Activated CD4-positive, alpha-beta memory T cell treated with anti-CD3 and anti-CD28 coated beads for 36 hours (primary cell): ENCODE results near the gene CACNG4. TPM values are rescaled to one million over a fixed set of nuclear protein-coding genes. Genes with fewer than 3 reads are reported as not detected.

Source experiments
- CTCF ChIA-PET: fragments of 350-600 bp; sonication (Branson Sonifier 250); formaldehyde crosslinking; loops from one replicate; lab custom pipeline; 2021; ENCODE audit warnings: antibody characterized with exemption, inconsistent platforms; lab: Charles Lee
- POLR2A ChIA-PET: fragments of 350-600 bp; sonication (Branson Sonifier 250); formaldehyde crosslinking; loops from one replicate; lab custom pipeline; 2021; ENCODE audit warnings: antibody characterized with exemption; lab: Charles Lee
- DNase-seq: peaks from one replicate; pipeline ENCODE4 v3.0.0-alpha.2; 2020
- H3K27ac Mint-ChIP-seq: one replicate; pipeline ENCODE4 v1.8.0; 2021; ENCODE audit warnings: mixed read lengths
- H3K27me3 Mint-ChIP-seq: one replicate; pipeline ENCODE4 v1.8.0; 2021; ENCODE audit warnings: mixed read lengths
- H3K36me3 Mint-ChIP-seq: one replicate; pipeline ENCODE4 v1.8.0; 2021; ENCODE audit warnings: mixed read lengths
- H3K4me1 Mint-ChIP-seq: one replicate; pipeline ENCODE4 v1.8.0; 2021; ENCODE audit warnings: low read depth, mixed read lengths
- H3K4me3 Mint-ChIP-seq: one replicate; pipeline ENCODE4 v1.8.0; 2021; ENCODE audit warnings: mild to moderate bottlenecking, mixed read lengths
- H3K9me3 Mint-ChIP-seq: one replicate; pipeline ENCODE4 v1.8.0; 2021; ENCODE audit warnings: mixed read lengths
- intact Hi-C: fragments of 100-400 bp; cut with micrococcal nuclease; formaldehyde crosslinking; loops from one replicate; pipeline ENCODE4 v1.15.1; 2023
- total RNA-seq, 2 experiments: library from RNA; stranded (reverse); gene quantifications; one replicate each; pipeline ENCODE4 v1.2.3, GENCODE V29; 2021

CACNG4 gene
- total RNA-seq, 2 experiments from 2014 or later, result not detected

- H3K27ac Mint-ChIP-seq, result no peak overlapping the region
- intact Hi-C loops, result no loop called here
- CTCF ChIA-PET, result no interaction called here
- H3K4me1 Mint-ChIP-seq, result no peaks in the 10 kb centered on the region
- H3K4me3 Mint-ChIP-seq, result no peak overlapping the region
- H3K27me3 Mint-ChIP-seq, result no peaks in the 10 kb centered on the region
- DNase-seq, result no peak
- H3K36me3 Mint-ChIP-seq, result no peaks in the 10 kb centered on the region
- no peaks in the 10 kb centered on the region for H3K9me3 Mint-ChIP-seq
- POLR2A ChIA-PET, result no interaction called here
Measured at GRCh38 chr17:67055811-67056745, 91.6 kb downstream of the CACNG4 start.

DNA sequence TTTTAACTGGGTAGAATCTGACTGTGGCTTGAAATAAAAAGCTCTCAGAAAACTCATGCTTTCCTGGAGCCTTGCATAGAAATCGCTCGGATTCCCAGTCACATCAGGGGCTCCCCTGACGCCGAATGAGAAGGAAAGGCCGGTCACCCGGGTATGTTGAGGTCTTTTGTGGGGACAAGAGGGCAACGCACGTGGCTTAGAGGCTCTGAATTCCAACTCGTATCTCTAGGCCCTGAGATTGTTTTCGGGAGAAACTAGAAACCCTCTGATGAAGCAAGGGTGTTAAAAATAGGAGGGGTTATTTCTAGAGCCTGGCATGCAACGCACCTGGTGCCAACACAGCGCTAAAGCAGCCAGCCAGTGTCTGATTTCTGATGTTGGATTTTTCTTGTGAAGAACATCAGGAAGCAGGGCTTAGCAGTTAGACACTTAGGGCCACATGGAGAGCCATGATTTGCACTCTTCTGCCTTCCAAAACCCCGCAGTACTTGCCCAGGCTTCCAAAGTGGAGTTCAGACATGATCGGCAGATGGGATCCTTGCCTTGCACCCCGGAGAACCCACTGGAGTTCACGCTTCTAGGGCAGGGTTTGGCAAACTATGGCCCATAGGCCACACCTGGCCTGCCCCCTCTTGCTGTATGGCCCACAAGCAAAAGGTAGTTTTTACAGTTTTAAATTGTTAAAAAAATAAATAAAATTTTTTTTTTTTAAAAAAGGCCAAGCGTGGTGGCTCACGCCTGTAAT, 92.4 kb downstream of the CACNG4 start:
- no peak for DNase-seq
- Mint-ChIP-seq H3K4me3 (no peak overlapping the region), H3K27ac (no peak overlapping the region), H3K36me3 (no peaks in the 10 kb centered on the region), H3K27me3 (no peaks in the 10 kb centered on the region), H3K9me3 (no peaks in the 10 kb centered on the region), H3K4me1 (no peaks in the 10 kb centered on the region)
- ChIA-PET POLR2A (no interaction called here), CTCF (no interaction called here)
- intact Hi-C loops, result no loop called here

DNA sequence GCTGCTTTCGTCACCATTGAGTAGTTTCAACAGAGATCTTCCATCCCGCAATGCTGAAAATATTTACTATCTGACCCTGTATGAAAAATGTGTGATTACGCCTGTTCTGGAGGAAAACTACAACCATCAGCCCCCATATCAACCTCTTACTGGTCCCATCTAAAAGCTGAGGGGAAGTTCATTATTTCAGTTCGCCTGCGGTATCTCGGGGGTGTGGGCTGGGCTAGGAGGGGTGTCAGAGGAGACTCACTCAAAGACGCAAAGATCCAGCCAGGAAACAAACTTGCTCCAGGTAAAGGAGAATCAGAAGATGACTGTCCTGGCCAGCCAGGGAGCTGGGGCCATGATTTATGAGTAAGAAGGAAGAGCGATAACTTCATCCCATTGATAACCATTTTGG, 93.5 kb downstream of the CACNG4 start:
- no peaks in the 10 kb centered on the region for H3K27me3 Mint-ChIP-seq
- H3K4me1 Mint-ChIP-seq, result no peaks in the 10 kb centered on the region
- ChIA-PET POLR2A (no interaction called here), CTCF (no interaction called here)
- DNase-seq, result no peak
- H3K4me3 Mint-ChIP-seq, result no peak overlapping the region
- H3K36me3 Mint-ChIP-seq, result no peaks in the 10 kb centered on the region
- no peaks in the 10 kb centered on the region for H3K9me3 Mint-ChIP-seq
- H3K27ac Mint-ChIP-seq, result no peak overlapping the region
- intact Hi-C loops, result no loop called here

GRCh38 chr17:67059372-67059771, 94.9 kb downstream of the CACNG4 start:
- Mint-ChIP-seq H3K36me3 (no peaks in the 10 kb centered on the region), H3K4me3 (no peak overlapping the region), H3K4me1 (no peaks in the 10 kb centered on the region), H3K27ac (no peak overlapping the region), H3K27me3 (no peaks in the 10 kb centered on the region), H3K9me3 (no peaks in the 10 kb centered on the region)
- DNase-seq, result no peak
- POLR2A ChIA-PET, result no interaction called here
- intact Hi-C loops, result no loop called here
- CTCF ChIA-PET, result no interaction called here

GRCh38 chr17:67063141-67063540, 98.6 kb downstream of the CACNG4 start:
- Mint-ChIP-seq H3K27me3 (no peaks in the 10 kb centered on the region), H3K4me3 (no peak overlapping the region), H3K27ac (no peak overlapping the region), H3K9me3 (no peaks in the 10 kb centered on the region), H3K36me3 (no peaks in the 10 kb centered on the region), H3K4me1 (no peaks in the 10 kb centered on the region)
- no peak for DNase-seq
- ChIA-PET CTCF (no interaction called here), POLR2A (no interaction called here)
- intact Hi-C loops, result no loop called here

GRCh38 chr17:67066717-67067116, 102.2 kb downstream of the CACNG4 start:
- no peaks in the 10 kb centered on the region for H3K36me3 Mint-ChIP-seq
- no peaks in the 10 kb centered on the region for H3K4me1 Mint-ChIP-seq
- no peak overlapping the region for H3K4me3 Mint-ChIP-seq
- intact Hi-C loops, result no loop called here
- CTCF ChIA-PET, result no interaction called here
- H3K27ac Mint-ChIP-seq, result no peak overlapping the region
- no peaks in the 10 kb centered on the region for H3K27me3 Mint-ChIP-seq
- POLR2A ChIA-PET, result no interaction called here
- no peak for DNase-seq
- H3K9me3 Mint-ChIP-seq, result no peaks in the 10 kb centered on the region

- H3K27ac Mint-ChIP-seq, result no peak overlapping the region
- POLR2A ChIA-PET, result interaction anchor here (1.2 kb wide), 1 partner anchor 14 kb away, joined by 4 read pairs; no protein-coding TSS in a partner anchor
Measured at GRCh38 chr17:67067571-67068482, 103.3 kb downstream of the CACNG4 start.

GRCh38 chr17:67068999-67069398, 104.5 kb downstream of the CACNG4 start:
- CTCF ChIA-PET, result interaction anchor here (0.7 kb wide), 1 partner anchor 283 kb away, joined by 4 read pairs; no protein-coding TSS in a partner anchor
- intact Hi-C loops, result no loop called here
- H3K27me3 Mint-ChIP-seq, result no peaks in the 10 kb centered on the region
- no peaks in the 10 kb centered on the region for H3K9me3 Mint-ChIP-seq
- POLR2A ChIA-PET, result interaction anchor here (1.2 kb wide), 1 partner anchor 13 kb away, joined by 4 read pairs; no protein-coding TSS in a partner anchor
- H3K36me3 Mint-ChIP-seq, result peaks cover 1% of the 10 kb centered on the region
- no peak overlapping the region for H3K27ac Mint-ChIP-seq
- H3K4me3 Mint-ChIP-seq, result no peak overlapping the region
- no peak for DNase-seq
- no peaks in the 10 kb centered on the region for H3K4me1 Mint-ChIP-seq

More at GRCh38 chr17:67067571-67068482, 103.3 kb downstream of the CACNG4 start:
- no peaks in the 10 kb centered on the region for H3K4me1 Mint-ChIP-seq
- H3K36me3 Mint-ChIP-seq, result no peaks in the 10 kb centered on the region
- no peaks in the 10 kb centered on the region for H3K27me3 Mint-ChIP-seq
- DNase-seq, result no peak
- CTCF ChIA-PET, result no interaction called here
- intact Hi-C loops, result no loop called here
- no peaks in the 10 kb centered on the region for H3K9me3 Mint-ChIP-seq
- H3K4me3 Mint-ChIP-seq, result no peak overlapping the region

DNA sequence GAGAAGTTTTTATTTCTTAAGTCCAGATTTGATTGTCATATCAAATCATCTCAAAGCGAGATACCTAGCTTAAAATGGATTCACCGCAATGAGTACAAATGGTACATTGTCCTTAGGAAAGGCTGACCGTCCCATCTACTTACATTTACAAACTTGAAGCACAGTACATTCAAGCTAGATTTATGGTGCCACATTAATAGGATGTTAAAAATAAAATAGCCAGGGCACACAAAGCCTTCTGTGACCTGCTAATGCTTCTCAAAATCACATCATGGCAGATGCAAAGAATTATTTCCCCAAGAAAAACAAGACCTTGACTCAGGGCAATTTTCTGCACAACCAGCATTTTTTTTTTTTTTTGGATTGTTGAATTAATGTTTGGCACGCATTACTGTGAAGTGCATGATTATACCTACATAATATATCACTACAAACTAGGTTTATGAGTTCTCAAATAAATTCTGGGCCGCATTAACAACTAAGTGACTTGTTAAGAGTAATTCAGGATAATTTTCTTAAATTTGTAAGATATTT, 105.2 kb downstream of the CACNG4 start:
- intact Hi-C loops, result no loop called here
- POLR2A ChIA-PET, result no interaction called here

DNA sequence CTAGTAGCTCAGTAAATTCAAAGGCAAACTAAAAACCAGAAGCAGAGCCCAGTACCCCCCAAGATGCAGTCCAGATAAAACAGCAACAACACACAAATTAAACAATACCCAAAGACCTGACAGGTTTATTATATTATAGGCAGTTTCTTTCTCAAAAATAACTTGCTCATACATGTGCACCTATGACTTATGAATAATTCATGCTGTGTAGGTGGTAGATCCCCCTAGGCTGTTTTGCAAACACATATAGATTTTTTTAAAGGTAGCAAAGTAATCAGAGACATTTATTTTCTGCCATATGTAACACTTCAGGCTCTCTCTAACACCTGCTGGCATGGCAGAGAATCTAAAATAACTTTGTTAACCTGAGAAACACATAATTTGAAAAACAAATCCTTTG, 107.1 kb downstream of the CACNG4 start:
- Mint-ChIP-seq H3K9me3 (no peaks in the 10 kb centered on the region), H3K27me3 (no peaks in the 10 kb centered on the region), H3K4me1 (no peaks in the 10 kb centered on the region), H3K36me3 (peaks cover 4% of the 10 kb centered on the region), H3K4me3 (no peak overlapping the region), H3K27ac (no peak overlapping the region)
- no peak for DNase-seq
- ChIA-PET CTCF (no interaction called here), POLR2A (no interaction called here)
- intact Hi-C loops, result no loop called here

More for the DNA sequence above, 105.2 kb downstream of the CACNG4 start:
- H3K36me3 Mint-ChIP-seq, result peaks cover 1% of the 10 kb centered on the region
- H3K4me3 Mint-ChIP-seq, result no peak overlapping the region
- no peaks in the 10 kb centered on the region for H3K9me3 Mint-ChIP-seq
- H3K27ac Mint-ChIP-seq, result no peak overlapping the region
- CTCF ChIA-PET, result interaction anchor here (0.7 kb wide), 1 partner anchor 283 kb away, joined by 4 read pairs; no protein-coding TSS in a partner anchor
- no peak for DNase-seq
- no peaks in the 10 kb centered on the region for H3K4me1 Mint-ChIP-seq
- H3K27me3 Mint-ChIP-seq, result no peaks in the 10 kb centered on the region

DNA sequence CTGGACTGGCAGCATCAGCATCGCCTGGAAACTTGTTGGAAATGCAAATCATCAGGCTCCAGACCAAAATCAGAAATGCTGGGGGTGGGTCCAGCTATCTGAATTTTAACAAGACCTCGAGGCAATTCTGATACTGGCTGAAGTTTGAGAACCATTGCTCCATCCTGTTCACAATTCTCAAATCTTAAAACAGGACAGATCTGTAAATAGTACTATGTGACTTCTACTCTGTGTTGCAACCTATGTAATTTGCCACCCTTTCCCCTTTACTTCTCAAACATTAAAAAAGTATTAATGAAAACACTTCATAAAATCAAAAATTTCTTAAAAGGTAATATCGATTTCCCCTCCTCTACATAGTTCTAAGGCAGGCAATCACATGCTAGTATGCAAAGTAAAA, 108.4 kb downstream of the CACNG4 start:
- Mint-ChIP-seq H3K9me3 (no peaks in the 10 kb centered on the region), H3K4me3 (no peak overlapping the region), H3K27me3 (no peaks in the 10 kb centered on the region), H3K4me1 (no peaks in the 10 kb centered on the region), H3K27ac (no peak overlapping the region), H3K36me3 (peaks cover 6% of the 10 kb centered on the region)
- CTCF ChIA-PET, result no interaction called here
- POLR2A ChIA-PET, result no interaction called here
- DNase-seq, result no peak
- intact Hi-C loops, result no loop called here
